ENCODE results near the gene NTM.

Gene NTM

DNA sequence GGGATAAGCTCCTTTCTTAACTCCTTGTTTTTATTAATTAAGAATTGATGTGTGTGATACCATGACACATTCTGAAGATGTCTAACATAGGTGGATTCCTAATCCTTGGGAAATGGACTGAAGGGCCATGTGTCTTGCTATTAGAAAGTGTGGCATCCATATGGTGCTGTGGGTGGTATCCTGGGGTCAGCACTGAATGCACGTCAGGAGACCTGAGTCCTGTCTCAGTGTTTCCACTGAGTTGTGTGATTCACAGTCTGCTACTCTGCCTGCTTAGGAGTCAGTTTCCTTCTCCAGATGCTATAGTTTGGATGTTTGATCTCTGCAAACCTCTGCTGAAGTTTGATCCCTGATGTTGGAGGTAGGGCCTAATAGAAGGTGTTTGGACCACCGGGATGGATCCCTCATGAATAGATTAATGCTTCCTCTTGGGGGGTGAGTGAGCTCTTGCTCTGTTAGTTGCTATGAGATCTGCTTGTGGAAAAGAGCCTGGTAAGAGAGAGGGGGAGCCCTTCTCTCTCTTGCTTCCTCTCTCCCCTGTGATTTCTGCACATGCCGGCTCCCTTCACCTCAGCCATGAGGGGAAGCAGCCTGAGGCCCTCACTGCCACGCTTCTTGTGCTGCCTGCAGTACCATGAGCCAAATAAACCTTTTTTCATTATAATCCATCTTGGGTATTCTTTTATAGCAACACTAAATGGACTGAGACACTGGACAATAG, 666.5 kb downstream of the NTM start:
- no peak for DNase-seq

DNA sequence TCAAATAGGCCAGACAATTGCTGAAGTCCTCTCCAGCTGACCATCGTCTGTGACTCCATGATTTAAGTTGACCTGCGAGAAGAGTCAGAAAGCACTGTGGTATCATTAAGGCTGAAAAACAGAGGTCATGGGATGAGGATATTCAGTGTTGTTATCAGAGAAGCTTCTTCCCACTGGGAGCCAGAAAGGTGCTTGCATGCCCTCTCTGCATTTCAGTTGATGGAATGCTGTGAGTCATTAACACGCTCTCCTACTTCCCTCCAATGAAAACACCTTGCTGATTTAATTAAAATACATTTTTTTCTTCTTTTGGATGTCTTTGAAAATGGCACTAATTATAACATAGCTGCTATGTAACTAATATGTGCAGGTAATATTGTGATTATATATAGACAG, 667.0 kb downstream of the NTM start:
- no peak for DNase-seq

DNA sequence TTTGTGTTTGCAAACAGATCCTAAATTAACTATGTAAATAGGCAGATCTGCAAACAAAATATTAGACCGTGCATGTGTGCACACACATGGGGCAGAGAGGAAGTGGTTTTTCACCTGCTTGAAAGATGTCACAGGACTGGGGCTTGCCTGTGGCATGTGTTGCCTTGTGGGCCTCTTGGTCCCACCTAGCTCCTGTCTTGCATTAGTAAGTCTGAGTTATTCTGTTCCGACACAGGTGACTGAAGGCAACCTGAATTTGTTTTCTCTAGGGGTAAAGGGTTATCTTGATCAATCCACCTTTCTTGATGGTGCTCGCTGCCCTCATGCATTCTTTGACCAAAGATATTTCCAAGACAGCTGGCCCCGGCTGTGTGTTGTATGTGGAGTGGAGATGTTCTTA, 667.5 kb downstream of the NTM start:
- no peak for DNase-seq

DNA sequence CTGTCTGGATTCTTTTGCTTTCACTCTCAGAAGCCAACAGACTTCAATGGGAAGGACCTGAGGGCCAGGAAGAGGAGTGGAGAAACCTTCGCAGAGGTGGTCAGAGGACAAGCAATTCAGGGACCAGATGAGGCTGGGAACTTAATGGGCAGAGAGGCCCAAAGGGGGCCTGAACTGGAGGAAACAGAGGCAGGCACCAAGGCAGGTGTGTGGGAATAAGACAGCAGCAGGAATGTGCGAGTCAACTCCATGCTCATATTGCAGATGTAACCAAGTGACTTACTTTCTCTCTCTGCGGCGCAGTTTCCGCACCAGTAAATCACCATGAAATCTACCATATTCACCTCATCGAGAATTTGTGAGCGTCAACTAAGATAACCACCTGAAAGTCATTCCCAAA, 669.1 kb downstream of the NTM start:
- no peak for DNase-seq

DNA sequence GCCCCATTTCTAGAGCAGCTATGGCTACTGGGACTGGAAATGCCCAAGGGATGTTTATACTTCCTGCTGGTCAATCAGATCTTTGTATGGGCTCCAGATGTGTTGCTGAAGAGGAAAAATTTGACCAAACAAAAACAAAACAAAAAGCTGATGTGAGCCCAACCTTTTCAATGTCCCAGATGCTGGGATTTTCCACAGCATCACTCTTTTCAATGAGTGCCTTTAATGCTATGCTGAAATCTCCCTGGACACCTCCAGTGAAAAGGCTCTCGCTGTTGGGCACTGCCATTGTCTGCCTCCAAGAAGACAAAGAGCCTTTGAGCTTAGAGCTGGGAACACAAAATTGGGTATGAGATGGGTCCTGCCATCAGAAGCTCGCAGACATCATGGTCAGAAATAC, 671.9 kb downstream of the NTM start:
- DNase-seq: no peak

DNA sequence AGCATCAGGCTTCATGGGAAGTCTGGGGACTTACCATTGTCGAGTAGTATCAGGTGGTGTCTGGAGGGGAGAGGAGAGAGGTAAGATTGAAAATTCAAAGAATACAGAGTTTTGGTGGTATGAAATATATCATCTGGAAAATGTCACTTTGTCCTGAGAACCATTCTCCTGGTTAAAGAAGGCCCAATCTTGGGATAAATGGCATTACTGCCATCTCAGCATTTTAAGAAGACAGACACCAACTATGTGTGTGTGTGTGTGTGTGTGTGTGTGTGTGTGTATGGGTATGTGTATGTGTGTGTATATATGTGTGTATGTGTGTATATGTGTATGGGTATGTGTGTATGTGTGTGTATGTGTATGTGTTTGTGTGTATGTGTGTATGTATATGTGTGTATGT, 673.3 kb downstream of the NTM start:
- DNase-seq: no peak

DNA sequence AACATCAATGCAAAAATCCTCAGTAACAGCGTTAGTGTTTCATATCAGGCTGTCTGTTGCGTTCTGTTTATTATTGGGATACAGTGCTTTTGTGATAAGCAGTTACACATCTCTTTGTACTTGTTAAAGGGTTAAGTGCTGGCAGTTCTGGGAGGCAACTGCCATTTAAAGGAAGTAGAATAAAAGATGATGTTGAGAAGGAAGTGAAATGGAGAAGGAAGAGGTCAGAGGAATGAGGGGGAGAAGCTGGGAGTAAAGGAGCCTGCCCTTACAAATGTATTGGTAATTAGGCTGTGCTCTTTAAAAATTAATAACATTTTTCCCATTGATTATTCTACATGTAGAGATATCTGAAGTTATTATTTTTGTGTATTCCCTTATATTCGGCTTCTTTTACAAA, 674.7 kb downstream of the NTM start:
- DNase-seq: no peak

DNA sequence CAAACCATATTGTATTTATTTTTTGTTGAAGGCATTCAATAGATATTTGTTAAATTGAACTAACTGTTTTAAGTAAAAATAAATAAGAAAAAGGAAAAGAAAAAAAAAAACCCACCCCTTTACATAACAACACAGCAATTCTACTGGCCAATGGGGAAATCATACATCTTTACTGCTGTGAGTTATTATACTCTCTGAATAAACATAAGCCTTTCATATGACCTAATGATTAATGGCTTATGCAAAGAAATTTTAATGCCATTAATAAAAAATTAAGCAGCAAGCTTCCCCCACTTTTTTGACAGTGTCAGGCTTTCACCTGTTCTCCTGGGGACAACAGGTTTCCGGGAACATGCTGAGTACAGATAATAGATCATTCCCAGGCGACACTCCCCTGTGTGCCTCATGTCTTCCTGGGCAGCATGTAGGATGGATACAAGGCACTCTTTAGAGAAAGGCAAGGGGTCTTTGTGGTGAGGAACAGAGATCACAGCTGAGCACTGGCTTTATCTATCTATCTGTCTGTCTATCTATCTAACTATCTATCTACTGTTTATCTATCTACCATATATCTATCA, 676.0 kb downstream of the NTM start:
- DNase-seq: no peak

DNA sequence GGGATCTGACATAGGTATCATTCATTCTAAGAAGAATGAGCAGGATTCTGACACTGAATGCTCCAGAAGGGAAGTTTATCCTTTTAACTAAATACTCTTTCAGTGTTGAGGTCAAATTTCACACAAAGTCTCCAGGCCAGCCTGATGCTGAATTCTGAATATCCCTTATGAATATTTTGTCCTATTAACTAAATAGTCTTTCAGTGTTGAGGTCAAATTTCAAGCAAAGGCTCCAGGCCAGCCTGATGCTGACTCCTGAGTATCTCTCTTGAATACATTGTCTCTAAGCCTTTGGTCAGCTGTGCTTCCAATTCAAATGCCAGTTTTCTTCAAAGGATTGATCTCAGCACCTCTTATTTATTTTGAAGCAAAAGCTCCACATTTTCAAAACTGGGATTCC, 676.8 kb downstream of the NTM start:
- DNase-seq: no peak

DNA sequence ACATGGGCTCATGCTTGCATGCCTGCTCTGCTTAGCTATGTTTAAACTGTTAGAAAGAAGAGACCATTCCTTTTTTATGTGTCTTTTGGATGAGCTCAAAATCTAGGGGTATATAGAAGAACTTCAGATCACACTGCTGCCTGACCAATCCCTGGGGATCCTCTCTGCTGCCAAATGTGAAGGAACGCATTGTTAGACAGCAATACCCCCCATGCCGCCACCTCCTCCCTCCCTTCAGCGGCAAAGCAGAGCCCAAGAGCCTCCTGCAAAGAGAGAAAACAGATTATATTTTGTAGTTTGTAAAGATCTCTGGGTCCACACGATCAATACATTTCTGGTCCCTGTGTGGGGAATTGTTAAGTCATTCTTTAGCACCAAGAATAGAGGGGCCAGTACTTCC, 677.6 kb downstream of the NTM start:
- DNase-seq: no peak

DNA sequence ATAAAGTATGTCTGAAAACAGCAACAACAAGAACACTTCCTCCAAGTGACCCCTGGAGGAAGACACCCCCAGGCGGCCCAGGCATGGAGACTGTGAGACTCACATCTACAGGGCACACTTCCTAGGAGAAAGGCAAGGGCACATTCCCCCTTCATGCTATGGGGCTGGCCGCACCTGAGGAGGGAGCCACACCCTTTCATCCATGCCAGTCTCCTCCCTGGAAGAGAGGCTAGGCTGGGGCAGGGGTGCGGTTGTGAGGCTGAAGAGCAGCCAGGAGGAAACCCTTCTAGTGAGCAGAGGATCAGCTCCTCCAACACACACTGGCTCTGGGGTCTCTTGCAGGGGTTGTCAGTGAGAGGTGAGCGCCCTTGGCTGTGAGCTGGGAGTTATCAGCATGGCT, 678.8 kb downstream of the NTM start:
- DNase-seq: no peak

DNA sequence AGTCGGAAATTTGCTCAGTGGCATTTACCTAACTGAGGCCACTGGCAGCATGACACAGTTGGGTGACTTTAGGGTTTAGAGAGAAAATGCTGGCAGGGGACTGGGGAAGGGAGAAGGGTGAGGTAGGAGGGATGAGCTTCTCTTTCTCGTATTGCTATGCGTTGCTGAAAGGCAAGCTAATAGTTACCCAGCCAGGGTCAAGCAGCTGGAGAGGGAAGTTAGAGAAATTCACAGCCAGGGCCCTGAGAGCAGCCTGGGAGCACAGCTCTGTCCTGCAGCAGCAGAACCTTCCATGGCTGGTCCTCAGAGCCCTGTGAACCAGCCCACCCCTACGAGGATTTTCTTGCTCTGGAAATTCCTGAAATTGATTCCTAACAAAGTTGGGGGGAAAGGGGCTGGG, 679.6 kb downstream of the NTM start:
- DNase-seq: no peak

DNA sequence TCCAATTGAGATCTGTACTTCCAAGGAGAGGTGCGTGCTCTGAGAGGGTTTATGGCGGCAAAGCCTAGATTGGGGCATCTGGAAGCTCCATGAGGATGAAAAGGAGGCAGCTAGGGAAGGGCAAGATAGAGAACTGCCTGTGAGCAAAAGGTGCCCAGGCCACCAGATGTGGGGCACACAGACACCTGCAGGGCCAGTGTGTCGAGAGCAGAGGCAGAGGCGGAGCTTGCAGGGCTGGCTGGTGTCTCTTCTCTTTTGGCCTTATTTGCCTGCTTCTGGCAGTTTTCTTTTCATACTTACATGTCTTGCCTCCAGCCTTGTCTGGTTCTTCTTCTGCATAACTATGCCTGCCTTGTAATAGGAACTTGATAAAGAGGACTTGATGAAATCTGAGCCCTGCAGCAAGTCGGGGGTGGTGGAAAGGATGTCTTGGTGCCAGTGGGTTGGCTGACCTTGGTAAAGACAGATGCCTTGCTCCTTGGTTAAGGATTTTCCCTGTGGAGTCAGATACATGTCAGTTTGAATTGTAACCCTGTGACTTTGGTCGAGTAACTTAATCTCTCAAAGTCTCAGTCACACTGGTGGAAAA, 680.3 kb downstream of the NTM start:
- DNase-seq: no peak

DNA sequence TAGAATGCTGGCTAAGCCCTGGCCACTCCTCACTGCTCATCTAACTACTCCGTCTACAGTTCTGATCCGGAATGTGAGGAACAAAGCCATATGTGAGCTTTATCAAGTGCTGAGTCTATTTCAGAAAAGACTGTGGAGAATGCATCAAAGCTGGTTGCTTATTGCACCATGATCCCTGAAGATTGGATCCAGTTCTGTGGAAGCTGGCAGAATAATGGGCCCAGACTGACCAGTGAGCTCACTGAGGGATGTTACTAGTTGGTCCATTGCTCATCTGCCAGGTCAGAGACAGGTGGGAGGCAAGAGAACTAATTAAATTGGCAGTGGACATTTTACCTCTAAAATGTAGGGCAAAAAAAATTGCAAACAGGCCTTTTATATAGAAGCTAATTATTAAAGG, 681.3 kb downstream of the NTM start:
- no peak for DNase-seq

DNA sequence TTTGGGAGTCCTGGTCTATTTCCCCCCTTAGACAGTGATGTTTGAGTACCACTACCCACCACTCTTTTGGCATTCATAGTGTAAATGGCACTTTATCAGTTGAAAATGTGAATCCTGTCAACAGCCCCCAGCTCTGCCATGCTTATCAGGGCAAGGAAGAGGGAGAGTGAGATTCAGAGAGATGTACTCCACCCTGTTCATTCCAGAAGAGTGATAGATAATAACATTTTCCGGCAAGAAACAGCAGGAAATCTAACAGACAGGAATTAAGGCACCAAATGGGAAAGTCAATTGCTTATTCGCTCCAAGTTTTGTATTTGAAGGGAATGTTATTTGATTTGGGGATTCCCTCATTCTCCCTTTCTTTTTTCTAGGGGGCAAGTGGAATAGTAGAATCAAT, 681.9 kb downstream of the NTM start:
- no peak for DNase-seq

DNA sequence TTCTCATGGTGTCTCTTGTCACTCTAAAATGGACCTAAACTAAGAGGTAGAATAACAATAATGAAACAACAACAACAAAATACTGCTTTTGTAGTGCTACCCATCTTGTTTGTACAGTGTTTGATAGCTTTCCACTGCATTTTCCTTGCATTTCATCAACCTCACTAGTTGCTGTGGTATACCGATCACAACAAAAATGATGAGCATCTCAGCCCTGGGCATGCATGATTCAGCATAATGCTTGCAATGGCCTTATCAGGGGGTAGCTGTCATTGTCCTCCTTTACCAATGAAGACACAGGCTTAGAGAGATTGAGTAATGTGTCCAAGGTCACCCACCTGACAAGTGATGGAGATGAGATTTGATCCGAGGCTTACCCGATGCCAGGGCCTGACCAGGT, 682.5 kb downstream of the NTM start:
- DNase-seq: no peak

DNA sequence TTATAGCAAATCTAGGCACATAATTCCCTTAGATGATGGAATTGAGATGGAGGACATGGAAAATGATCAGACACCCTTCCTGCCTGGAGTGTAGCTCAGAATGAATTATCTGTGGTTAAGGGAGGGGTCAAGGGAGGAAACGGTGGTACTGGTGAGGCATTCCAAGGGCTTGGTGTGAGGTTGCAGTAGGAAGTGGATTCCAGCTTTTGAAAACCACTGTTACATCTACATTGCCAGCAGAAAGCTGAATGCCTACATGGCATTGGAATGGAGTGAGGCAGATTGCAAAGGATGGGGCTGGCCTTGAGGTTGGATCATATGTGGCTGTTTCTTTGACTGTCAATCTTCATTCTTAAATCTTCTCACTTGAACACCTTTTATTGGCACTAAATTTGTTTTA, 684.4 kb downstream of the NTM start:
- no peak for DNase-seq

DNA sequence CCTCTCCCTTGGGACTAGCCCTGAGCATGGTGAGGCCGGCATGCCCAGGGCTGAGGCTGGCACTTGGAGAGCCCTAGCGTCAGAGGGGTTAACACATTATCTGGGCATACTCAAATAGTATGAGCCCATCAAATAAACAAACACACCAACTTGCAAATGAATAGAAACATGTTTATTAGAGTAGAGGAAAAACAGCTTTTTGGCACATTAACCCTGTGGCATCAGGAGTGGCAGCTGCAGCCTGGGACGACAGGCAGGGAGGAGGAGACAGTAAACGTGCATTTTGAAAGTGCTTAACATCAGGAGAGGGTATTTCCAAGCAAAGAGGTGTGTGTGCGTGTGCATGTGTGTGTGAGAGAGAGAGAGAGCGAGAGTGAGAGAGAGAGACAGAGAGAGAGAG, 684.9 kb downstream of the NTM start:
- no peak for DNase-seq

DNA sequence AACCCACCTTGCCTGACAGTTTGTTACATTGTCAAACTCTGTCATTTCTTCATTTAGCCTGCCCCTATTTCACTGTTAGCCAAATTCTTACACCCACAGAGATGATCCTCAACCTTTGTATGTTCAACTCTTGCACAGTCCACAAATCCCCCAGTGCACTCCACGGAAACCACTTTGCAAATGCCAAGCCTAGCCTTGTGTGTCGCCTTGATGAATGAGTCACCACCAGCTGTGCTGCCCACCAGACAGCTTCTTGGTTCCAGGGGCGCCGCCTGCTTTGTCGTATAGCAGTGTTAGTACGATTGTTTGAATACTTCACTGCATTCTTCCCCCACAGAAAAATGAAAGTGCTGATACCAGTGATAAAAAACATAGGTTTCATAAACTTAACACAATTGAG, 686.3 kb downstream of the NTM start:
- DNase-seq: no peak

DNA sequence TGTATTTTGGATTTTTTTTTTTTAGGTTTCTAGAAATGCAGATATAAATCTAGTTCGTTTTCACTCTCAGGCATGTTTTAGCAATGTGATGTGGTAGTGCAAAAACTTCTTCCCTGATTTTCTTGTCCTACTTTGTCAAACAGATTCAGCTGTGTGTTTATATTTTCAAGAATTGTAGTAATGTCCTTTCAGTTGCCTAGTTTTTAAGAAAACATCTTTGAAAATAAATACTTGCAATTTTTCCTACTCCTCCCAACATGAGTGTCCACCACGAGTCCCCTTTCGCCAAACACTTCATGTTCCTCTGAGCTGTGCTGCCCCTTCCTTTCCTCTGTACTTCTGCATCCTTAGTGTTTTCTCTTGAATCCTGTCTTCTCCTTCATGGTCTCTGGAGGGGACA, 686.9 kb downstream of the NTM start:
- no peak for DNase-seq

DNA sequence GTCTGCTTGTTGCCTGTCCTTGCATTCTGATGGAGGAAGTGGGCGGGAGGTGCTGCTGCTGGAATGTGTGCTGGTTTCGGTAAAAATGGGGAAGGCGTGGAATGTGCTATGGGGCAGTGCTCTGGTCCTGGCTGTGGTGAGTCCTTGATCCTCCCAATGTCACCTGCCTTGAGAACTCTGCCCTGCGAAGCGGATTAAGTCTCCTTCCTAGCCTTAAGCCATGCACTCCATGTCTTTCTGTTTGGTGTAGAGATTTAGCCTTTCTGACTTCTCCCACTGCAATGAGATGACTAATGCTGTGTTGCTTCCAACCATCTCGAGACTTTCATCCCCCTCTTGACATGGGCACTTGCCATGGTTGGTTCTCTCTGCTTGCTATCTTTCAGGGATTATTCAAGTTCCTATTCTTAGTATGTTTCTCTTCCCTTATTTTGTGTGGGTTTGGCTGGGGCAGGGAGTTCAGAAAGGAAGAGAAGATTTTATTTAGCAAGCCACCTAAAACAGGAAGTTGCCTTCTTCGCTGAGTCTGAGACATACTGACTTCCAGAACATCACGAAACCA, 687.9 kb downstream of the NTM start:
- no peak for DNase-seq

DNA sequence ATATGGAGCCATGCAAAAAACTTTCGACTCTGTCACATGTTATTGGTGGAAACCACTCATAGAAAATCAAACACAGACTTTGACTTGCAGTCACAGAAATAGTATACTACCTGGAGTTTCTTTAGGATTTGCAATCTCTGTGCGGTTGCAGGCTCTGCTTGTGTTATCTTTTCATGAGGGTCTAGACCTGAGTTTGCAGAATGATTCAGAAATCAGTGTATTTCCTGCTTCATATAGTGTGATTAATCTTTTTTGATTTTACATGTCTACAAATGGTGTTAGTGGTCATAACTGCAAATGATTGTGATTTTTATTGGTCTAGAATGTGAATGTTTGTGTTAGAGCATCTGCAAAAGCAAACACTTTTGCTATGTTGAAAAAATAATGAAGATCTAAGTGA, 690.2 kb downstream of the NTM start:
- DNase-seq: no peak

DNA sequence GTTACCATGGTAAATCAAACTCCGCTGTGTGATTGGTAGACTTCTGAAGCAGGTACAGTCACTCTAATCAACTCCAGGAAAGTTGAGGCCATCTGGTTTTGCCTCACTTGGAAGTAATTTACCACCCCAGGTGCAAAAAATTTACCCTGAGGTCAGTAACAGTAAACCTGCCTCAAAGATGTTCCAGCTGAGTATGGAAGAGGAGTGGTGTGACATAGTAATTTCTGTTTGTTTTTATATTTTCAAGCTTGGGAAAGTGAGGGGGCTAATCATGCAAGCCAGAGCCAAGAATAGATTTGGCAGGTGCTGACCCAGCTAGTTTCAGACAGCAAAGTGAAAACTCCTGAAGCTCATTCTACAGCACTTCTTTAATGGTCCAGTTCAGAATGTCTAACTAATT, 691.6 kb downstream of the NTM start:
- DNase-seq: no peak

DNA sequence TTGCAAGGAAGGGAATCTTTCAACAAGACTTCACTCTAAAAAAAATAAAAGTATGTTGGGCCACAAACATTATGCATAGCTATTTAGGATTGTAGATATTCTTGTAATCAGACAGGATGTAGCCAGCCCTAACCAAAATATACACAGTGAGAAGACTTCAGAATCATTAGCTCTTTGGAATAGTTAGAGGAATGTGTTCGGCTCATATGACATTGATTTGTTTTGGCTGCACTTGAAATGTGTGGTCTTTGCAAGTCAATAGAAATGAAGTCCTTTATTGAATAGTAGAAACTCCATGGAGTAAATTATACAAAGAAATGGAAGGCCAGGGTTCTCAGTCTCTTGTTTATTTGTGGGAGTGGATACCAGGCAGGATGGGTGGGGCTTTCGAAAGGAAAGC, 692.1 kb downstream of the NTM start:
- no peak for DNase-seq
